ENCODE results near the gene CRYBG1. TPM values are rescaled to one million over a fixed set of nuclear protein-coding genes. Genes with fewer than 3 reads are reported as not detected.
A peak's percentile ranks its signal among the peaks of the same experiment; 100 is the strongest.
"Not testable (repeated sequence)": the region's sequence is repeated elsewhere in the genome, so short reads cannot be mapped to it uniquely, and the experiment has no call there.

Gene CRYBG1
- total RNA-seq, 1 donor from 2014 or later = 38.1 TPM

GRCh38 chr6:106510090-106510970 lies 149.8 kb downstream of the CRYBG1 start:
- DNase-seq = peak; percentile 50

DNA sequence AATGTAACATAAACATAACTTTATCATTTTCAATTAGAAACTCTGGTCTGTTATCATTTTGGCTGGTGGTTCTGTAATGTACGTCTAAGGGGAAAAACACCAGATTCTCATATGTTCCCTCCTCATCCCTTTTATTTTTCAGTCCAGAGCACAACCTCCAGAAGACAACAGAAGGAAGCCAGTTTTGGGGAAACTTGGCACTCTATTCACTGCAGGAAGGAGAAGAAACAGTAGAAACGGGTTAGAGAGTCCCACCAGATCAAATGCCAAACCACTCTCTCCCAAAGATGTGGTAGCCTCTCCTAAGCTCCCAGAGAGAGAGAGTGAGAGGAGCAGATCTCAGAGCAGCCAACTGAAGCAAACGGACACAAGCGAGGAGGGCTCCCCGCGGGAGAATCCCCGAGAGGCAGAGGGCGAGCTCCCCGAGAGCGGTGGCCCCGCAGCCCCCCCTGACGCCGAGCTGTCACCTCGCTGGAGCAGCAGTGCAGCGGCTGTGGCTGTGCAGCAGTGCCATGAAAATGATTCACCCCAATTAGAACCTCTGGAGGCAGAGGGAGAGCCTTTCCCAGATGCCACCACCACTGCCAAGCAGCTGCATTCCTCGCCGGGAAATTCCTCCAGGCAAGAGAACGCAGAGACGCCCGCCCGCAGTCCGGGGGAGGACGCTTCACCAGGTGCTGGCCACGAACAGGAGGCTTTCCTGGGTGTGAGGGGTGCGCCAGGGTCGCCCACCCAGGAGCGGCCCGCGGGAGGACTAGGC lies 151.0 kb downstream of the CRYBG1 start:
- peak; percentile 56 for DNase-seq

- DNase-seq = peak; percentile 86
Observed at GRCh38 chr6:106512048-106512967, 151.8 kb downstream of the CRYBG1 start.

GRCh38 chr6:106512968-106513574 lies 152.6 kb downstream of the CRYBG1 start:
- no peak for DNase-seq

DNA sequence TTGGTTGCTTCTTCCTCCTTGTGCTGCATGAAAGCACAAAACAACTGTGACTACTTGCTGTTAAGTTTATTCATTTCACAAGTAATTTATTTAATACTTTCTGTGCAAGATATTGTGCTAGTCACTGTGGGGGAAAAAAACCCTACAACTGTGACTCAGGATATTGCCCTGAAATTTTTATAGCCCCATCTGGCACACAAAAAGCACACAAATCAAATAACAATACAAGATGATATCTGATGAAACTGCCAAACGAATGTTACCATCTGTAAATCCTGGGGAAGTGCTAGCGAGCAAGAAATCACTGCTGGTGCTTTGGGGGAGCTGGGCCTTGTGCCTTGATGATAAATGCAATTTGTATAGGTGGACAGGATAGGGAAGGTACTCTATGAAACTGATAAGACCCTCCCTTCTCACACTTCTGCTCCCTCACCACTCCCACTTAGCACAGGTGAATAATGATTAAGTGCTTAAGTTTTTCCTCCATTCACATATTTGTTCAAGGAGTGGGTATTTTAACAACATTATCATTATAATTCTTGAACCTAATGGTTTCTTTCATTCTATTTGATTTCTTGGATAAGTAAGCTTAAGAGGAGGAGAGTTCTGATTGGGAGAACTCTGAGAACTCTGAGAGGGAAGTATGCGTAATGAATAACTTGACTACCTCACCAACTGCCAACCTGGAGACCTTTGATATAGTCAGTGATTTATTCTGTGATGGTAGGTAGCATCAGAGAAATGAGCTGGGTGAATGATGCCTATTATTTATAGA lies 153.5 kb downstream of the CRYBG1 start:
- DNase-seq = peak; percentile 51

DNA sequence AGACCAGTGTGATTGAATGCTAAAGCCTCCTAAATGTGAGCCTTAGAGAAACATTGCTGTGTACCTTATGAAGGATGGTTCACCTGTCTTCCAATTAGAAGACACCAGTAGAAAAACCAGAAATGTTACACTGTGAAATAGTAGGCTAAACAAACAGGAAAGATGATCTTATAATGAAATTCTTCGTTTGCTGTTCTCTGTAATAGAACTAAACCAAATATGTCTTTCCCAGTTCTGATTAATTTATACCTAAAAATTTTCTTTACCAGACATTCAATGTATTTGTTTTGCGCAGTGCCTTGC lies 154.0 kb downstream of the CRYBG1 start:
- DNase-seq = no peak

GRCh38 chr6:106515582-106515981 lies 155.1 kb downstream of the CRYBG1 start:
- not testable (repeated sequence) for DNase-seq

- no peak for DNase-seq
Observed at GRCh38 chr6:106516616-106517015, 156.1 kb downstream of the CRYBG1 start.

GRCh38 chr6:106517706-106518105 lies 157.2 kb downstream of the CRYBG1 start:
- DNase-seq = no peak

GRCh38 chr6:106518748-106519147 lies 158.2 kb downstream of the CRYBG1 start:
- DNase-seq = no peak

GRCh38 chr6:106519460-106520394 lies 159.2 kb downstream of the CRYBG1 start:
- DNase-seq = peak; percentile 53

GRCh38 chr6:106520711-106521401 lies 160.3 kb downstream of the CRYBG1 start:
- no peak for DNase-seq

GRCh38 chr6:106522562-106523250 lies 162.2 kb downstream of the CRYBG1 start:
- DNase-seq = no peak

DNA sequence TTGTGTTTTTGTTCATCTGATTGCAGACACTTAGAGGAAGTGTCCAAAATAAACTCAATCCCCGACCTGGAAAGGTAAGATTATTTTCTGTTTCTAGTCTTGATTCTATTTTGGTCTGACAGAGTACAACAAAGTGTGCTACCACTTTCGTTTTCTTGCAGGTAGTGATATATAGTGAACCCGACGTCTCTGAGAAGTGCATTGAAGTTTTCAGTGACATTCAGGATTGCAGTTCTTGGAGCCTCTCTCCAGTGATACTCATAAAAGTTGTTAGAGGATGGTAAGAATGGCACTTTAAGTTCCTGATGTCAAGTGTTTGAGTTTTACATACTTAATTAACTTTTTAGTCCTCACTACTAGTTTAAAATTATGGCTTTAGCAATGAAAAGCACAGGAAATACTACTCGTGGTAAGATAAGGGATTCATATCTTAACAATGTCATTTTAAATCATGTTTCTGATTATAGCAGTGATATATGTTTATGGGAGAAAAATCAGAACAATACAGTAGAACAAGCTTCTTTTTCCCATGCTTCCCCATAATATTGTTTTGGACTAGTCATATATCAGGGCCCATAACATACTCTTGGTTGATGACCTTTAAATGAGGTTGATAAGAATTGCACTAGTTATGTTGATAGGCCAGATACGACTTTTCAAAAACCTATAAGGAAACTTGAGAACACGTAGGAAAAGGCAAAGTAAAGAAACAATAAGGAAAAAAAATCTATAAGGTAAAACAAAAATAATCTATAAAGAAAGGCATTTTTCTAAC lies 164.8 kb downstream of the CRYBG1 start:
- peak; percentile 65 for DNase-seq

- DNase-seq = peak; percentile 23
Observed at GRCh38 chr6:106525882-106526275, 165.4 kb downstream of the CRYBG1 start.

- DNase-seq = peak; percentile 17
Observed at GRCh38 chr6:106527117-106527516, 166.6 kb downstream of the CRYBG1 start.

GRCh38 chr6:106527979-106528378 lies 167.5 kb downstream of the CRYBG1 start:
- peak; percentile 86 for DNase-seq

- DNase-seq = no peak
Observed at GRCh38 chr6:106528521-106528920, 168.0 kb downstream of the CRYBG1 start.

All from dermis blood vessel endothelial cell (primary cell).